Amniotic stem cell (primary cell): ENCODE data around the gene UBAC1.

Experiments
- DNase-seq: peaks from one replicate; lab custom pipeline; 2025; lab: John Stamatoyannopoulos, UW

Gene UBAC1

GRCh38 chr9:135993765-135994500, 32.8 kb upstream of the UBAC1 start:
- DNase-seq: no peak

GRCh38 chr9:135993409-135993742, 32.2 kb upstream of the UBAC1 start:
- no peak for DNase-seq

- no peak for DNase-seq
Measured at GRCh38 chr9:135992486-135993408, 31.6 kb upstream of the UBAC1 start.

DNA sequence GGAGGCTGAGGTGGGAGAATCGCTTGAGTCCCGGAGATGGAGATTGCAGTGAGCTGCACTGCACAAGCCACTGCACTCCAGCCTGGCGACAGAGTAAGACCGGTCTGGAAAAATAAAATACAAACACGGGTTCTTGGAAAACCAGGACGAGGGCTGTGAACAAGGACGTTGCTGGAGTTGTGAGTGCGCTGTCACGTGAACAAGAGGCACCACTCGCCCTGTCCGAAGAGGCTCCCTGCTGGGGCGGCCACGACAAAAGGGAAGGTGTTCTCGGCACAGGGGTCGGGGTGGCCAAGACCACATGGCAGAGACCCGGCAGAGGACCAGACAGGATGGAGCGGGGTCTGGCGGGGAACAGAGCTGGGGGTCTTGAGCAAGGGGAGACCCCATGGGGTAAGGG, 30.6 kb upstream of the UBAC1 start:
- DNase-seq: no peak

GRCh38 chr9:135990468-135991429, 29.6 kb upstream of the UBAC1 start:
- no peak for DNase-seq

- no peak for DNase-seq
Measured at GRCh38 chr9:135989722-135990467, 28.7 kb upstream of the UBAC1 start.

DNA sequence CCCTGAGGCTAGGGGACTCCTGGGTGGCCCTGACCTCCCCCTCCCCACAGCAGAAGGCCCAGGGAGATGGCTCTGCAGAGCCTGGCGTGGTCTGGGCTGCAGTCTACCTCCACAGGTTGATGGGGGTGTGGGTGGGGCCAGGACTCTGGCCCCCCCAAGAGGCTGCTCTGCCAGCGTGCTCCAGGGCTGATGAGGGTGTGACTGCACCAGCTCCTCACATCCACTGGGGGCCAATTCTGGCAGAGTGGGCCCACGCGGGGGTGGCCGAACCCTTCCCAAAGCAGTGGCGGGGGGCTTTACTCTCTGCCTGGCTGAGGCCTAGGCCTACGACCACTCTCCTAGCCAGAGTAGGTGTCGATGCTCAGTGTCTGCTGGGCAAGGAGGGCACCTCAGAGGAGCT, 28.0 kb upstream of the UBAC1 start:
- DNase-seq: no peak

DNA sequence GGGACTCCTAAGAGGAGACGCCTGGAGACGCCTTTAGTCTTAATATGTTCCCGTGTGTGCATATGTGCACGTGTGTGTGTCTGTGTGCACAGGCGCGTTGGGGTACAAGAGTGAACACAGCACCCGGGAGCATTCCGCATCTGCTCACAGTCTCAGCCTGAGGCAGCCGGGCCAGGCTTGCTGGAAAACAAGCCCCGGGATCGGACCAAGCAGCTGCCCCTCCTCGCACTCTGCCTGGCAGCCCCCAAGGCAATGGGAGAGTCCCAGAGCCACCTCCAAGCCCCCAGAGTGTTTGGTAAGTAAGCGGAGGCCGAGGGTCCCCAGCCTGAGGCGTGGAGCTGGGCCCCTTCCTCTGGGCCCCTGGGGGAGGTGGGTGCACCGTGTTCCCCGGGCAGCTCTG, 27.3 kb upstream of the UBAC1 start:
- no peak for DNase-seq

GRCh38 chr9:135987838-135988404, 26.7 kb upstream of the UBAC1 start:
- no peak for DNase-seq

DNA sequence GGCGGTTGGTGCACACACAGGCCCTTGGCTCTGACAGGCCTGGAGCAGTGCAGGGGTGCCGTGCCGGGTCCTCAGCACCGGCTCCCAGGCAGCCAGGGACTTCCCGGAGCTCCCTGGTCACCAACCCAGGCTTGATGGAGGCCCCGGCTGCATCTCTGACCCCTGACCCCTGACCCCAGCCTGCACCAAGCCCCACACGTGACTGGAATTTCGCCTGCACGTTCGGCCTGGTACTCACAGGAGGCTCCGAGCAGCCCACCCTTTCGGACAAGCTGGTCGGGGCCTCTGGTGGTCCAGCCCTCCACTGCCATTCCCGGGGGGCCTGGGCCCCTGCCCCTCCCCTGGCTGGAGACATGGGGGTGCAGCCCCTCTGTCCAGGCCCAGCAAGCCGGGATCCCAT, 25.4 kb upstream of the UBAC1 start:
- no peak for DNase-seq

DNA sequence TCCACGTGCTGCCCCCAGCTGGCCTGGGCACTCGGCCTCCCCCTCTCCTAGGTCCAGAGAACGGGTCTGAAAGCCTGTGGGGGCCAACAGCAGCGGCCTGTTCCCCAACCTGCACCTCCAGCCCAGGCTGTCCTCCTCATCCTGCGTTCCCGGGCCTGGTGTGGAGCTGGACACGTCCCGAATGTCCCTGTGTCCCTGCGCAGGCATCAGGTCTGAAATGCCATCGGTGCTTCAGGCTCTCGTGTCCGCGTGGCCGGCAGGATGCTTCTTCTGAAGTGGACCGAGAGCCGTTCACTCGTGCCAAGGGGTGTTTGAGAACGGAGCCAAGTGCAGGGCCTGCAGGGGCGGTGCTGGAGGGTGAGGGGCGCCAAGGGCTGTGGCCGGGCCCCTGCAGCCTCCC, 24.7 kb upstream of the UBAC1 start:
- no peak for DNase-seq

DNA sequence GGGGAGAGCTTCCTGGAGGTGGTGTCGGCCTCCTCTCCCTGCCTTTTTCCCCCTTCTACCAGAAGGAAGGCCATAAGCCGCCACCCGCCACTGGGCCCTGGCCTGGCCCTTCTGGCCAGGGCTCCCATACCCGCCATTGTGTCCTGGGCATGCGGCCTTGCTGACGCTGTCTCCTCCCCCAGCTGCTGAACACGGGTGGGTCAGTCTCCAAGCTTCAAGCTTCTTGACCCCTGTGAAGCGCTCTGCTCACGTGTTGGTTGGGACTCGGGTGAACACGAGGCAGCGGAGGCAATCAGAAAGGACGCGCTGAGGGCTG, 24.2 kb upstream of the UBAC1 start:
- no peak for DNase-seq

GRCh38 chr9:135984072-135984710, 23.0 kb upstream of the UBAC1 start:
- no peak for DNase-seq

GRCh38 chr9:135983208-135984071, 22.3 kb upstream of the UBAC1 start:
- DNase-seq: no peak

GRCh38 chr9:135982499-135983207, 21.5 kb upstream of the UBAC1 start:
- DNase-seq: no peak

- DNase-seq: no peak
Measured at GRCh38 chr9:135980926-135981630, 19.9 kb upstream of the UBAC1 start.

- DNase-seq: no peak
Measured at GRCh38 chr9:135979547-135980166, 18.5 kb upstream of the UBAC1 start.
